Hematopoietic multipotent progenitor cell (in vitro differentiated cells): ENCODE results near the gene GRK5. TPM values are rescaled to one million over a fixed set of nuclear protein-coding genes. Genes with fewer than 3 reads are reported as not detected.
A peak's percentile ranks its signal among the peaks of the same experiment; 100 is the strongest.
"Not testable (repeated sequence)": the region's sequence is repeated elsewhere in the genome, so short reads cannot be mapped to it uniquely, and the experiment has no call there.

Experiments used
- DNase-seq, 3 donors: peaks; one replicate each; pipeline ENCODE4 v3.0.0-alpha.2; 2011 to 2015; ENCODE audit warnings: low read depth in 2 of 3, low spot score in 2 of 3
- total RNA-seq: library from RNA; depleted of rRNA; stranded (reverse); fragments of >200 nt; gene quantifications from one replicate; pipeline ENCODE4 v1.2.3, GENCODE V29; 2012

The GRK5 gene
- total RNA-seq, 1 donor, result 2.2 TPM

DNA sequence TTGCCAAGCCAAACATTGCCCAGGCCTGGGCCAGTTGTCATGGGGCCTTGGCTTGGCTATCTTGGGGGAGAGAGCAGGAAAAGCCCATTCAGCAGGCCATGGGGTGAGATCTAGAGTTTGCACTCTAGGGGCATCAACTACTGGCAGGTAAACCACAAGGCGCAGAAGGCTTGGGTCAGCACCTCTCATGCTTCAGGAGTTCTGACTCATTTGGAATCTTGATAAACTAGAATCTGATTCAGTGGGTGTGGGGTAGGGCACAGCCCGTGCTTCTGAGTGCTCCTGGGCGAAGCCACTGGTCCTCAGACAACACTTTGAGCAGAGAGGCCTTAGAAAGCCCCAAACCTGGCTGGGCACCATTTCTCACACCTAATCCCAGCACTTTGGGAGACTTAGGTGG, 254.0 kb downstream of the GRK5 start:
- no peak for DNase-seq

DNA sequence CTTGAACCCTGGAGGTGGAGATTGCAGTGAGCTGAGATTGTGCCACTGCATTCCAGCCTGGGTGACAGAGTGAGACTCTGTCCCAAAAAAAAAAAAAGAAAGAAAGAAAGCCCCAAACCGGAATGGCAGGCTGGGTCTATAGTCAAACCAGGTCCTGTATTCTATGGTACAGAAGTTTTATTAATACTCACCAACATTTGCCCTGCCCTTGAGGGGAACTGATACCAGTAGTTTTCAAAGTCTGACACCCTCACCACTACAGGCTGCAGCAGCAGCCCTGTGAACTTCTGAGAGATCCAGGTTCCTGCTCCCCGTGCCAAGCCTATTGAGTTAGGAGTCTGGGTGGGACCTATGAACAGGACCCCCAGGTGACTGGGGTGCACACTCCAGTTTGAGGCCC, 254.6 kb downstream of the GRK5 start:
- no peak for DNase-seq

DNA sequence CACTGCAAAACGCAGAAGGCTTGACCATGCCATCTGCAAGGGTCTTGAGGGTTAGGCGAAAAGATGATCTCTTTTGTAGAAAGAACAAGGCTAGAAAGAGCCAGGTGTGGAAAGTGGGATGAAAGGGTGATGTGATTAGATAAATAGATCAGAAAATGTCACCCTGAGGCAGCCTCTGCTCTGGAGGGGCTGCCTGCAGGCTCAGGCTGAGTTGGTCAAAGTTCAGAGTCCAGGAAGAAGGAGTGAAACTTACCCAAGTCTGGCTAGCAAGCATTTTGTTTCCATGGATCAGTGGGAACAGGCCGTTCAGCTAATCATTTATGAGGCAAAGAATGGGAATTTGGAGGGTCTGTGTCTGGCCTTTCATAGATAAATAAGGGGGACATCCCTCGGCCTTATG, 255.4 kb downstream of the GRK5 start:
- DNase-seq, result no peak

DNA sequence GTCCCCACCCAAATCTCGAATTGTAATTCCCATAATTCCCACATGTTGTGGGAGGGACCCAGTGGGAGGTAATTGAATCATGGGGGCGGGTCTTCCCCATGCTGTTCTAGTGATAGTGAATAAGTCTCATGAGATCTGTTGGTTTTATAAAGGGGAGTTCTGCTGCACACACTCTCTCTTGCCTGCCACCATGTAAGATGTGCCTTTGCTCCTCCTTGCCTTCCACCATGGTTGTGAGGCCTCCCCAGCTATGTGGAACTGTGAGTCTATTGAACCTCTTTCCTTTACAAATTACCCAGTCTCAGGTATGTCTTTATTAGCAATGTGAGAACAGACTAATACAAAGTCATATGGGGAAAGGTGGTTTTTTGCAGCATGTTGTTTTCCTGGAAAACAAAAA, 255.8 kb downstream of the GRK5 start:
- not testable (repeated sequence) for DNase-seq

DNA sequence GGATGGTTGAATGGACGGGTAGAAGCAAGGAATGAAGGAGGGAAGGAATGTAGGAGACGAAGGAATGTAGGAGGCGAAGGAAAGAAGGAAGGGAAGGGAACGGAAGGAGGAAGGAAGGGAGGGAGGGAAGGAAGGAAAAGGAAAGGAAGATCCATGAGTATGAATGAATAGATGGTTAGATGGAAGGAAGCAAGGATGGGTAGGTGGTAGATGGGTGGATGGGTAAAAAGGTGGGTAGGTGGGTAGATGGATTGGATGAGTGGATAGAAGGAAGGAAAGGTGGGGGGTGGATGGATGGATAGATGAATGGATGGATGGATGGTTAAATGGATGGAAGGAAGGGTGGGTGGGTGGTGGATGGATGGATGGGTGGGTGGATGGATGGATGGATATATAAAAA, 257.7 kb downstream of the GRK5 start:
- no peak for DNase-seq

DNA sequence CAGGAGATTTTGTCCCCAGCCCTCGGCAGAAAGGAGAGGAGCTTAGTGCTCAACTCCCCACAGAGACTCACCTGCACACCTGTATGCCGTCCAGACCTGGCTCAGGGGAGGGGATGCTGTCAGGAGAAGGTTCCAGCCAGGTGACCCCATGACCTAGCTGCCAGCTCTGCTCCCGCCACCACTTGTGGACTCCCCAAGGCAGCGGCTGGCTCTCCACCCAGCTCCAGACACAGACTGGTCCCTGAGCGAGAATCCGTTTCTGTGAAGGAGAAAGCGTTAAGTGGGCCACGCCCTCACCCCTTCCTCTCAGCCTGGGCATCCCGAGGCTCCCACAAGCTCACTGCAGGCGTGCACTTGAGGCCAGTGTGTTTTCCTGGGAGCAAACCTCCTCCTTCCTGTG, 258.7 kb downstream of the GRK5 start:
- DNase-seq, result no peak

DNA sequence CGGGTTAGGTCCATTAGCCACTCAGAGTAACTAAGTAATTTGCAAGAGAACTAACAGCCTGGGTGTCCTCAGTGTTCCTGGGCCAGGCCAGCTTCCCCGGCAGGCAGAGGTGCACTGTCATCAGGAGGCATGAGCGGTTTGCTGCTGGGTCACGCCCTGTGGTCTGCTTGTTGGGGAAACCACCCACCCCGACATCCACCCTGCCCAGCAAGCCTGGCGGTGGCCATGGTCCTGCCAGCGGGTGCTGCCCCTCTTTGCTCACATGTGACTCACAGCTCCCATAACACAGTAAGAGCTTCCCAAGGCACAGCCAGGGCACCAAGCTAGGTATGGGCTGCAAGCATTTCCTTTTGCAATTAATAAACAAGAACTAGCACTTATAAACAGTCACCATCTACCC, 259.3 kb downstream of the GRK5 start:
- peak in 2 of 3 donors; percentile 40 to 66 for DNase-seq

DNA sequence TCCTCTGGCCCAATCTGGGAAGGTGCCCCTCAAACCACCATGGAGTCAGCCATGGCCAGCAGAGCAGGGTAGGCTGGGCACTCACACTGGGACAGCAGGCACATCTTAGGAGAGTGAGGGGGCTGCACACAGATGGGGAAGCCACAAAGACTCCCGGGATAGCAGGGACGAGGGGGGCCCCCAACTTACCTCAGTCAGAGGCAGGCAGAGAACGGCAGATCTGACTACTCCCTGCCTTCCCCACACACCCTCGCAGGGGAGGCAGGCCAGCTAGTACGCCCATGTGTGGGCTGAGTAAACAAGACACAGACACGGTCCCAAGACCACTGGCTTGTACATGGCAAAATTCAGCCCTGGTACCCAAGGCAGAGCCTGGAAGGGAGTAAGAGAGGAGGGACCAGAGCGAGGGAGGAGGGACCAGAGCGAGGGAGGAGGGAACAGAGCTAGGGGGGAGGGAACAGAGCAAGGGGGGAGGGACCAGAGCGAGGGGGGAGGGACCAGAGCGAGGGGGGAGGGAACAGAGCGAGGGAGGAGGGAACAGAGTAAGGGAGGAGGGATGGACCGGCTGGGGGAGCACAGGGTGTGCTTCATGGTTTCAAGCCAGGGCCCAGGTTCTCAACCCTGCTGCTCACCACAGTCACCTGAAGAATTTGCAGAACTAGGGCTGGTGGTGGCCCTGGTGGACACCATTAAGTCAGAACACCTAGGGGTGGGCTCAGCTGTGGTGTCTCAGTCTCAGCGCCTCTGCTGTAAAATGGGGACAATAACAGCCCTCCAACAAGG, 261.4 kb downstream of the GRK5 start:
- no peak for DNase-seq

DNA sequence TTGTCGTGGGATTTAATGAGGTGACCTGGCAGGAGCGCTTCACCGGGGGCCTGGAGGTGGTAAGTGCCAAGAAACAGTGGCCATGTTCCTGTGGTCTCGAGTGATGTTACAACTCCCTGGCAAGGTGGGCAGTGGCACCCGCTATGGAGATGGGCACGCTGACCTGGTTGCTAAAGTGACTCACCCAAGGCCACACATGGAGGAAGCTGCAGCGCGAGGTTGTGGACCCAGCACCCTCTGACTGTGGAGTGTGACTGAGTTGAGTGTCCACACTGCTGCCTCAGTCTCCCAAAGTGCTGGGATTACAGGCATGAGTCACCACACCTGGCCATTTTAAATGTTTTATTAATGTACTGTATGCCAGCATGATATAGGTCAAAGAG, 261.9 kb downstream of the GRK5 start:
- DNase-seq, result no peak

DNA sequence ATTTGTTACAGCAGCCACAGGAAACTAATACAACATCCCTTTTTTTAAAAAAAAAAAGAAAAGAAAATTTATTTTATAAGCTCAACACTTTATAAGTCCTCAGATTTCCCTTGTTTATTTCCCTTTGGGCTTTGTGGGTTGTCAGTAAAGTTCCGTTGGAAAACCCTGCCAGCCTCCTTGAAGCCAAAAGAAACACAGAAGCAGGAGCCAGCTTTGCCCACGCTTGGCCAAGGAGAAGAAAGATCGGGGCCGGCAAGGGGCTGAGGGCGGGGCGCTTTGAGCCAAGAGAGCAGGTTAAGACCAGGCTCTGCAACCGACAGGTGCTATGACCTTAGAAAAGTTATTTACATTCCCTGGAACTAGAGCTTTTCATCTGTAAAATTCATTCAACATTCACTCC, 262.5 kb downstream of the GRK5 start:
- DNase-seq, result no peak

DNA sequence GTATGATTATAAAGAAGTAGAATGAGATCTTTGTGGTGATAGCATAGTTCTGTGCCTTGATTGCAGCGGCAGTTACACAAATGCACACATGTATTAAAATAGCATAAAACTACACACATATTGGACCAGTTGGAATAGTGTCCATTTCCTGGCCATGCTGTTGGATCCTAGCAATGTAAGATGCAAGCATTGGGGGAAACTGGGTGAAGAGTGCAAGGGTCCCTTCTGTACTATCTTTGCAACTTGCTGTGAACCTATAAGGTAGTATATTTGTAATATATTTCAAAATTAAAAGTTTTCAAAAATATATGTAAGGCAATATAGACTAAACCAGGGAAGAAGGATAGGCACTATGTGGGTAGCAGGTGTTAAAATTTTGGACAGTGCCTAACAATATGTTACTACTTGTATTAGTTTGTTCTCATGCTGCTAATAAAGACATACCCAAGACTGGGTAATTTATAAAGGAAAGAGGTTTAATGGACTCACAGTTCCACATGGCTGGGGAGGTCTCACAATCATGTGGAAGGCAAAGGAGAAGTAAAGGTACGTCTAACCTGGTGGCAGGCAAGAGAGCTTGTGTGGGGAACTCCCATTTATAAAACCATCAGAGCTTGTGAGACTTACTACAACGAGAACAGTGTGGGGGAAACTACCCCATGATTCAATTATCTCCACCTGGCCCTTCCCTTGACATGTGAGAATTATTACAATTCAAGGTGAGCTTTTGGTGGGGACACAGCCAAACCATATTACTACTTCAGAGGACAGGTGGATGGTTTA, 263.7 kb downstream of the GRK5 start:
- DNase-seq, result no peak

DNA sequence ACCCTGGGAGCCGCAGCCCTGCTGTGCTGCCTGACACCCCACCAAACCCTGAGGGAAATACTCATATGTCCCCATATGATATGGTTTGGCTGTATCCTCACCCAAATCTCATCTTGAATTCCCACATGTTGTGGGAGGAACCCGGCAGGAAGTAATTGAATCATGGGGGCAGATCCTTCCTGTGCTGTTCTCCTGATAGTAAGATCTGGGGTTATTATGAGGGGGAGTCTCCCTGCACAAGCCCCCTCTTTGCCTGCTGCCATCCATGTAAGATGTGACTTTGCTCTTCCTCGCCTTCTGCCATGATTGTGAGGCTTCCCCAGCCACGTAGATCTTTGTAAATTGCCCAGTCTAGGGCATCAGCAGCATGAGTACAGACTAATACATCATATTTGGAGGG, 266.4 kb downstream of the GRK5 start:
- DNase-seq, result no peak

DNA sequence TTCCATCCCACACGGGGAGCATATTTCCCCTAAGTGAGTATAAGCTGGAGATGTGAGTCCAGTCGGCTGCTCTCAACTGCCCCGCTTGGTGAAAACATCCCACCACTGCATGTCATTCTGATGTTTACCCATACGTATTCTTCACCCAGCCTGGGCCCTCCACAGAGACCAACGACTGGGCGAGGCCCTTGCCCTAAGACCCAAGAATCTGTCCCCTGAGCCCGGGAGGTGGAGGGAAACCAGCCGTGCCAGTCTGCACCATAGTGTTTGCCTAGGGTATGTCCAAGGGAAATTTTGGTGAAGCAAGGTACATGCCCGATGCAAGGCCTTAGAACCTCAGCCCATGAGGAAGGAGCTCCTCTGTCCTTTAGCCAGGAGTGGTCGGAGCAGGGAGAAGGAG, 267.2 kb downstream of the GRK5 start:
- DNase-seq, result no peak

DNA sequence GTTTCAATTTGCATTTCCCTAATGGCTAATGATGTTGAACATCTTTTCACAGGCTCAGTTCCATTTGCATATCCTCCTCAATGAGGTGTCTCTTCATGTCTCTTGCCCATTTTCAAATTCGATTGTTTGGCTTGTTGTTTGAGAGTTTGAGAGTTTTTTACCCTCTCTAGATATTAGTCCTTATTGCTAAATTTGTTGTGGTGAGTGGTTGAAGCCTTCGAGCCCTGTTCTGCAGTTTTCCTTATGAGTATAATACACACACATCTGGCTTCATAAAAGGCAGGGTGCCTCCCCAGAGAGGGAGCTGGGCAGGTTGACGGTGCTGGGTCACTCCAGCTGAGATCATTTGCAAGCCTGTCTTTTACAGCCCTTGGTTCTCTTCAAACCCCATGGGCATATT, 270.1 kb downstream of the GRK5 start:
- DNase-seq, result no peak

DNA sequence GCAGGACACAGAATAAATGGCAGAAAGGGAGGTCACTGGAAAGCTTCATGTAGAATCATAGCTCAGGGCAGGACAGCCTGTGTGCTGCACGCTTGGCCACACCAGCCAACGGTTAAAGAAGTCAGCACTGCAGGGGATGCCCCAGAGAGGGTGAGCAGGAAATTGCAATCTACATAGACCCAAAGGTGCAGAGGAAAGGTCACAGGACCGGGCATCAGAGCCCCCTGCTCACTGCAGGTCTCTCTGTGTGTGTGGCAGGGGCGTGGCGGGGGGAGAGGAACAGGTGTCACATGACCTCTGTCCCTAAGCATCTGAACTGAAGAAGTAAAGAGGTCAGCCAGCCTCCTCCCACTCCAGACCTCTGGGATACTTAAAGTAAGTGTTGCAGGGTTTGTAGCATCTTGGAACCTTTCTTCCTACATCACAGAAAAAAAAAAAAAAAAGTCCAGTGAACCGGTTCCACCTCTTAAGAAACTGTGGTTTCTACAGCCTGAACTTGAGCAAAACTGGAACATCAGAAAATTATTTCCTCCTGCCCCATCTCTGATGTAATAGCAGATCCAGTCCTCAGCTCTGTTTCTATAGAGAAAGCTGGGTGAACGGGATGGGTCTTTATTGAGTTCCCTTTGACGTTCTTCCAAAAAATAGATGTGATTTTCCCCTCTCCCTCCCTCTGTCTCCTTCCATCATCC, 270.9 kb downstream of the GRK5 start:
- DNase-seq, result no peak

DNA sequence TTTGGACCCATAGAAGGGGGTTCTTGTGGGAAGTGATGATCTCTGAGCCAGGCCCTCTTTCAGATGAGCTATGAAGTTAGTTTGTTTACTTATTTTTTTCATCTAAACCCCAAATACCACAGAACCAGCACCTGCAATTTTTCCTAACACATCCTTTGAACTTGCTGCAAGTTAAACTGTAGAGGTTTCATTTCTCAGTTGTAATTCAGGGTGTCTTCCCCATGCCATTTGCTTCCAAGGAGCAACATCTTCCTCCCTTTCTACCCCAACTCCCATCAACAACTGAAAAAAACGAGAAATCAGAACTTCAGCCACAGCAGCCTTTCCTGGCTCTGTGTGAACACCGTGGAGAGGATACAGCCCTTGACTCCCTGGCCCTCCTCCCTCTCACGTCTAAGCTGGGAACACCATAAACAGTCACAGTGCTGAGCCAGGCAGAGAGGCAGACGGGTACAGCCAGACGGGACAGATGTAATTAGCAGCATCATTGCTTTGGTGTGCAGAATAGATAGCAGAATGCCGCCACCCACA, 271.5 kb downstream of the GRK5 start:
- DNase-seq, result no peak

DNA sequence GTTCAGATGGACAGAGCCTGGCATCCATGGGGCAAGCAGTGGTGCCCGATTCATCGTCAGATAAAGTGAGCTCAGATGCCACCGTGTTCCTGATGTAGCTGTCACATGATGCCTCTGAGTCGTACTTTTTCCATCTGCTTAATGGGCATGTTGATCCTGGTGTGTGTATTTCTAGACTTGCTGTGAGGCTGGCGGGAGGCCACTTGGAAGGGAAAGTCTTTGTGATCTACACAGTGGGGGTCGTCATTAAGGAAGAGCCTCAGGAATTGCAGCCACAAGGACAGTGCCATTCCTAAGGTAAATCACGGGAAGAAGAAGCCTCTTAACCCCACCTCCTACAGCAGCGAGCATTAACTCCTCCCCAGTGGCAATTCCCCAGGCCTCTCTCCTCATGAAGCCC, 272.2 kb downstream of the GRK5 start:
- no peak for DNase-seq

DNA sequence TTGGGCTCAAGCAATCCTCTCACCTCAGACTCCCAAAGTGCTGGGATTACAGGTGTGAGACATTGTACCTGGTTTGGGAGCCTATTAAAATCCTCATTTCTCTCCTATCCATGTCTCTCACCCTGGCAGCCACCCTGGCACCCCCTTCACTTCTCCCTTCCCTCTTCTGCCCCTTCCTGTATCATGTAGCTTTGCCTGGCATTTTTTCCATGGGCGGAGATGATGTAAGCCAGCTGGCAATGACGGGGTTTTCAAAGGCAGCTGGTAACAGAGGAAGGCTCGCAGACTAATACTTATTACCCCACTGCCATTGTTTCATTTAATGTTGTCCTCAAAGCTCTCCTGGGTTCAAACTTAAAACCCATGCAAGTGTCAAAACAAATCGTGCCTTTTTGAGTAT, 273.3 kb downstream of the GRK5 start:
- DNase-seq, result no peak

DNA sequence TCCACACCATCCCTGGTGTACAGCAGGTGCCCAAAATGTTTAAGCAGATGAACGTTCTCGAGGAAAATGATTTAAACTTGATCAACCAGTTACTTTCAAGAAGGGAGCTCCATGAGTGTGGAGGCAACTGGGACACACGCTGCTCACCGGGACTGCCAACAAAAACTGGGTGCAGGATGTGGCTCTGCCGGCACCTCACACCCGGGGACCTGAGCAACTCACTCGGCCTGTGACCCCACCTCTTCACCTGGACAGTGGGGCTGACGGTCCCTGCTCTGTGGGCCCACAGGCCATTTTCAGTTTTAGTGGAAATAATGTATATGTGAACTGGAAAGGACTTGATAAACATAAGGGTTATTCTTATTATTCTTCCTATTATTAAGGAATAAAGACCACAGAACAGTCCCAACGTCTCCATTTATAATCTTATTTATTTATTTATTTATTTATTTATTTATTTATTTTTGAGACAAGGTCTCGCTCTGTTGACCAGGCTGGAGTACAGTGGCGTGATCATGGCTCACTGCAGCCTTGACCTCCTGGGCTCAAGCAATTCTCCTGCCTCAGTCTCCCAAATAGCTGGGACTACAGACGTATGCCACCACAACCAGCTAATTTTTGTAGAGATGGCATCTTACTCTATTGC, 274.5 kb downstream of the GRK5 start:
- DNase-seq, result no peak

DNA sequence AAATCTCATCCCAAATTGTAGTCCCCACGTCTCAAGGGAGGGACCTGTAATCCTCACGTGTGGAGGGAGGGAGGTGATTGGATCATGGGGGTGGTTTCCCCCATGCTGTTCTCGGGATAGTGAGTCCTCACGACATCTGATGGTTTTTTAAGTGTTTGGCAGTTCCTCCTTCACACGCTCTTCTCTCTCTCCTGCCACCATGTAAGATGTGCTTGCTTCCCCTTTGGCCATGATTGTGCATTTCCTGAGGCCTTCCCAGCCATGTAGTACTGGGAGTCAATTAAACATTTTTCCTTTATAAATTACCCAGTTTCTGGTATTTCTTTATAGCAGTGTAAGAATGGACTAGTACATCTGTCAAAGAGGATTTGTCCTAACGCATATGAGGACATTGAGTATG, 275.6 kb downstream of the GRK5 start:
- peak in 1 of 3 donors; percentile 34 for DNase-seq

DNA sequence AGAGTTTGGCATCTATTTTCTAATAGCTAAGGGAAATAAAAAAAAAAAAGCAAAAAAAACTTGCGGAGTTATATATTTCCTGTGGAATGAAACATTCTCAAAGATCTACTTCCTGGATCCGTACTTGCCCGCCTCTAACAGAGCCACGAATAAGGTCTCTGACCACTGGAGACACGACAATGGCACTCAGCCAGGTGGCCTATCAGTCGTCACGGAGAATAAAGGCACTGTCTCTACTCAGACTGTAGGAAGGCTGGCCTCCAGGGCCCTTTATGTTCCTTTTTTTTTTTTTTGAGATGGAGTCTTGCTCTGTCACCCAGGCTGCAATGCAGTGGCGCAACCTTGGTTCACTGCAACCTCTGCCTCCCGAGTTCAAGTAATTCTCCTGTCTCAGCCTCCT, 276.5 kb downstream of the GRK5 start:
- DNase-seq, result no peak
